ENCODE results near the gene BEAN1.

BEAN1 gene

GRCh38 chr16:66406534-66407221, 20.4 kb upstream of the BEAN1 start:
- Histone ChIP-seq H3K4me1 (ENCODE audit: control insufficient read depth, insufficient read depth, low read length) (no peaks in the 10 kb centered on the region), H3K27me3 (ENCODE audit: control insufficient read depth, insufficient read depth, low read length, poor library complexity, severe bottlenecking) (peaks cover 7% of the 10 kb centered on the region), H3K27ac (ENCODE audit: insufficient read depth, low read depth, low read length, poor library complexity, severe bottlenecking) (no peak overlapping the region), H3K36me3 (ENCODE audit: control insufficient read depth, insufficient read depth, low read length) (no peaks in the 10 kb centered on the region), H3K9me3 (ENCODE audit: control insufficient read depth, low read length) (no peaks in the 10 kb centered on the region), H3K4me3 (ENCODE audit: insufficient read depth, low read depth, low read length) (peak overlapping the region; percentile 59)
- 2% methylated on average over 35 of the region's 35 CpGs for WGBS, 2 experiments

DNA sequence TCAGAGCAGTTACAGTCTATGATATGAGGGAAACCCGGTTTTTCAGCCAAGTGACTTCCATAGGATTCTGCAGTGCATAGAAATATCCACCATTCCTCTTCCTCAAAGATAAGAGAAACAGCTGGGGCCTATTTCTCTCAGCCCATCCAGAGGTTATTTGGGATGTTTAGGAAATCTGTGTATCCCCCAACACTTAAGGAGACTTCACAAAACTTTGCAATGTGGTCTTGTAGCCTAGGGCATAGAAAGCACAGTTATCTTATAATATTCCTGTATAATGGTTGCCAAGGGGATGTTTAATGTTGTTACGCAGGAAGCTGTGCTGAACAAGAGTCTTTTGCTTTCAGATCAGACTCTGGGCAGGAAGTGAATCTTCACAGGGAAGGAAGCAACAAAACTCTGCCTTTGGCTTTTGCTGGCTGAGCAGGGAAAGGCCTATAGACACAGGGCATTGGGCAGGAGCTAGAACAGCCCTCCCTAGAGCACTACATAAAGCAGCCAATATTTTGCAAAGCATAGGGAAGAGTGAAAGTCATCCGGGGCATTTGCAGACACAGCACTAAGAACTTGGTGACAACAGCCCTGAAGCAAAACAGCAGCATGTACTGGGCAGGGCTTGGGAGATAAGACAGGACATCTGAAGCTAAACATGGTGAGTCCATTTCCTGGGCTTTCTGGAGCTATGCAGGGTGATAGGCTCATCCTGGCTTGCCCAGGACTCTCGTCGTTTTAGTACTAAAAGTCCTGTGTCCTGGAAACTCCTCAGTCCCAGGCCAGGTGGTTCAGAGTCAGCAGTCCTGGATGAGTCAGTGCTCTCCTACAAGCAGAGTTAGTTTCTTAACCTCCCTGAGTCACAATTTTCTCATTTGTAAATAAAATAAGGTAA, 18.7 kb upstream of the BEAN1 start:
- Histone ChIP-seq H3K4me3 (ENCODE audit: insufficient read depth, low read depth, low read length) (no peak overlapping the region), H3K9me3 (ENCODE audit: control insufficient read depth, low read length) (no peaks in the 10 kb centered on the region), H3K4me1 (ENCODE audit: control insufficient read depth, insufficient read depth, low read length) (no peaks in the 10 kb centered on the region), H3K27me3 (ENCODE audit: control insufficient read depth, insufficient read depth, low read length, poor library complexity, severe bottlenecking) (peaks cover 7% of the 10 kb centered on the region), H3K27ac (ENCODE audit: insufficient read depth, low read depth, low read length, poor library complexity, severe bottlenecking) (peak overlapping the region; percentile 78), H3K36me3 (ENCODE audit: control insufficient read depth, insufficient read depth, low read length) (no peaks in the 10 kb centered on the region)
- WGBS, 2 experiments: 72 to 76% methylated on average over 5 of the region's 5 CpGs

DNA sequence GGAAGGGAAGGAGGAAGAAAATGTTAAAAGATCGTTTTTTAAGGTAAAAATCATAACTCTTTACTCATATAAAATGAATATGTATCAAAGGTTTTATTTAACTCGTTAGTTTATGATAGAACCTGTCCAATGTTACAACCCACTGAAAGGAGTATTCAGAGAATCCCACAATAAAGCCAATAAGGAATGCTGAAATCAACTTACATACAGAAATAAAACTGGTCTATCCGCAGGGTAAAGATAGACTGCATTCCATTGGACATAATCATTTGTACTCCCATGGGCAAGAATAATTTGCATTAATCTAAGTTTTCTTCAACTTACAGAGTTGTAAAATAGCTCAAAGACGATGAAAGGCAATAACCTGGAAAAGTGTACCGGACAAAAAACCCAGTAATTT, 17.9 kb upstream of the BEAN1 start:
- Histone ChIP-seq H3K9me3 (ENCODE audit: control insufficient read depth, low read length) (no peaks in the 10 kb centered on the region), H3K27ac (ENCODE audit: insufficient read depth, low read depth, low read length, poor library complexity, severe bottlenecking) (no peak overlapping the region), H3K4me1 (ENCODE audit: control insufficient read depth, insufficient read depth, low read length) (no peaks in the 10 kb centered on the region), H3K36me3 (ENCODE audit: control insufficient read depth, insufficient read depth, low read length) (no peaks in the 10 kb centered on the region), H3K27me3 (ENCODE audit: control insufficient read depth, insufficient read depth, low read length, poor library complexity, severe bottlenecking) (peaks cover 7% of the 10 kb centered on the region), H3K4me3 (ENCODE audit: insufficient read depth, low read depth, low read length) (no peak overlapping the region)
- WGBS, 2 experiments: 89 to 94% methylated on average over 4 of the region's 5 CpGs

GRCh38 chr16:66412182-66412581, 14.9 kb upstream of the BEAN1 start:
- peaks cover under 1% of the 10 kb centered on the region for H3K27me3 ChIP-seq (ENCODE audit: control insufficient read depth, insufficient read depth, low read length, poor library complexity, severe bottlenecking)
- no peak overlapping the region for H3K27ac ChIP-seq (ENCODE audit: insufficient read depth, low read depth, low read length, poor library complexity, severe bottlenecking)
- no peaks in the 10 kb centered on the region for H3K9me3 ChIP-seq (ENCODE audit: control insufficient read depth, low read length)
- no peaks in the 10 kb centered on the region for H3K4me1 ChIP-seq (ENCODE audit: control insufficient read depth, insufficient read depth, low read length)
- H3K36me3 ChIP-seq (ENCODE audit: control insufficient read depth, insufficient read depth, low read length): no peaks in the 10 kb centered on the region
- H3K4me3 ChIP-seq (ENCODE audit: insufficient read depth, low read depth, low read length): no peak overlapping the region

- Histone ChIP-seq H3K4me3 (ENCODE audit: insufficient read depth, low read depth, low read length) (no peak overlapping the region), H3K36me3 (ENCODE audit: control insufficient read depth, insufficient read depth, low read length) (no peaks in the 10 kb centered on the region), H3K27me3 (ENCODE audit: control insufficient read depth, insufficient read depth, low read length, poor library complexity, severe bottlenecking) (no peaks in the 10 kb centered on the region), H3K9me3 (ENCODE audit: control insufficient read depth, low read length) (no peaks in the 10 kb centered on the region), H3K4me1 (ENCODE audit: control insufficient read depth, insufficient read depth, low read length) (no peaks in the 10 kb centered on the region), H3K27ac (ENCODE audit: insufficient read depth, low read depth, low read length, poor library complexity, severe bottlenecking) (no peak overlapping the region)
- 90 to 92% methylated on average over 1 of the region's 1 CpG for WGBS, 2 experiments
Measured at GRCh38 chr16:66414891-66415290, 12.2 kb upstream of the BEAN1 start.

DNA sequence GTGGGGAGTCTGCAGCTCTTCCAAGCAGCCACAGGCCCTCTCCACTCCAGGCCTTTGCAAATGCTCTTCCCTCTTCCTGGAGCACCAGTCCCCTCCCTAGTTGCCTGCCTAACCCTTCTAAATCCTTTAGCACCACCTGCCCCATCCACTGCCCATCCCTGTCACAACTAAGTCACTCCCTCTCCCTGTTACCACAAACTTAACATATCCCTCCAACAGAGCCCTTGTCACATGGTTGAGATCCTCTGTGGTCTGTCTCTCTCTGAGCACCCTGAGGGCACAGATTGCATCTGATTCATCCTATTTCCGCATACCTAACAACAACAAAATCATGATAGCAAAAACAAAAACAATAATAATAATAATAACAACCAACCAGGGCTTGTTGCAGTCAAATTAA, 11.0 kb upstream of the BEAN1 start:
- H3K36me3 ChIP-seq (ENCODE audit: control insufficient read depth, insufficient read depth, low read length): no peaks in the 10 kb centered on the region
- no peak overlapping the region for H3K4me3 ChIP-seq (ENCODE audit: insufficient read depth, low read depth, low read length)
- H3K4me1 ChIP-seq (ENCODE audit: control insufficient read depth, insufficient read depth, low read length): no peaks in the 10 kb centered on the region
- no peak overlapping the region for H3K27ac ChIP-seq (ENCODE audit: insufficient read depth, low read depth, low read length, poor library complexity, severe bottlenecking)
- no peaks in the 10 kb centered on the region for H3K27me3 ChIP-seq (ENCODE audit: control insufficient read depth, insufficient read depth, low read length, poor library complexity, severe bottlenecking)
- WGBS, 2 experiments: 100% methylated on average over 1 of the region's 1 CpG; no CpG with 5 or more reads in 1 of the 2 experiments
- no peaks in the 10 kb centered on the region for H3K9me3 ChIP-seq (ENCODE audit: control insufficient read depth, low read length)

DNA sequence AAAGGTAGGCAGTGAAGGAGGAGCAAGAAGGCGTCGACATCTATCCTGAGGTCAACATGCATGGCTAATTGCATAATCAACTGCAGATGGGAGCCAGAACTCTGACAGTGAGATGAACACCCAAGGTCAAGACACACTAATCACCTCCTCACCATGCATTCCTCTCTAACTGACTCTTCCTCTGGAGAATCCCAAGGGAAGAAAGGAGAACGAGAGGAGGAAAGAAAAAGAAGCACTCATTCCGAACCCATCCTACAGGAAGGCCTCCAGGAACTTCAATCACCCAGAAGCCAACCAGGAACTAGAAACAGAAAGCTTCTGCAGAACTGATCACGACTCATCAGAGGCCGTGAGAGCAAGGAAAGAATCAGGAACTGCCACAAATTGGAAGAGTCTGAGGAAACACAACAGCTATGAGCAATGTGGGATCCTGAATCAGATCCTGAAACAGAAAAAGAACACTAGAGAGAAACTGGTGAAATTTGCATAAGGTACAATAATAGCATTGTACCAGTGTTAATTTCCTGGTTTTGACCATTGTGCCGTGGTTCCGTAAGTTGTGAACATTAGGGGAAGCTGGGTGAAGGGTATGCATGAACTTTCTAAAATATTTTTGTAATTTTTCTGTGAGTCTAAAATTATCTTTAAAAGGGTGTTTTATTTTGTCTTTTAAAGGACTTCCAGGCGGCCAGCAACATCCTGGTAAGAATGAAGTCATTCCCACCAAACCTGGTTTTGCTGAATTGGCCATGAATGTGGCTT, 10.0 kb upstream of the BEAN1 start:
- H3K9me3 ChIP-seq (ENCODE audit: control insufficient read depth, low read length): no peaks in the 10 kb centered on the region
- H3K4me3 ChIP-seq (ENCODE audit: insufficient read depth, low read depth, low read length): no peak overlapping the region
- 91 to 94% methylated on average over 9 of the region's 9 CpGs for WGBS, 2 experiments
- no peak overlapping the region for H3K27ac ChIP-seq (ENCODE audit: insufficient read depth, low read depth, low read length, poor library complexity, severe bottlenecking)
- H3K36me3 ChIP-seq (ENCODE audit: control insufficient read depth, insufficient read depth, low read length): no peaks in the 10 kb centered on the region
- H3K4me1 ChIP-seq (ENCODE audit: control insufficient read depth, insufficient read depth, low read length): no peaks in the 10 kb centered on the region
- no peaks in the 10 kb centered on the region for H3K27me3 ChIP-seq (ENCODE audit: control insufficient read depth, insufficient read depth, low read length, poor library complexity, severe bottlenecking)

DNA sequence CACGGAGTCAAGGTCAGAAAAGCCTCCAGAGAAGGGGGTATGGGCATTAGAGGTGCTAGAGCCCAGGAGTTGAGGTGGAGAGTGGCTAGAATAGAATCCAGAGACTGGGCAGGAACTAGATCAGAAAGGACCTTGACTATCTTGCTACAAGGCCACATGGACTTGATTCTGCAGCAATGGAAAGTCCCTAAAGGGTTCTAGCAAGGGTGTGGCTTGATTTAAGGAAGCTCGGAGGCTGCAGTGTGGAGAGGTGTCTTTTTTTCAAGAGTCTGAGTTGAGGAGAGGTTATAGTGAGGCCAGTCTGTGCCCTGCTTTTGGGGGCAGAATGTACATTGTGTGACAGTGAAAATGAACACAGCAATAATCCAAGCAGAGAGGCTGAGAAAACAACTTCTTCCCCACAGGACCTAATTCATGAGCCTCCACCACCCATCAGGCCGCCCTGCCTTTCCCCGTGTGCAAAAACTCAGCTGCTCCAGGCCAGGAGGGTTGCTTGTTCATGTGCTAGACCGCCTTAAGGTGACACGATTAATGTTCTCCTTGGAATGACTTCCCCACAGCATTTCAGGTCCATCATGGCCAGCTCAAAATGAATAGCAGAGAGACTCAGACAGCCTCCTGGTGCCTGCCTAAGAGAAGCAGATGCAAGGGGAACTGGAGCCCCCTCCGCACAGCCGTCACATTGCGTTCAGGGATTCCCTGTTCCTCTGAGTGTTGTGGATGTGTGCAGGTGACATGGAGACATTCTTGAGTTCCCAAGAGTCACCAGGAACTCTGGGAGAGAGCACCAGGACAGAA, 8.7 kb upstream of the BEAN1 start:
- H3K27ac ChIP-seq (ENCODE audit: insufficient read depth, low read depth, low read length, poor library complexity, severe bottlenecking): no peak overlapping the region
- H3K4me1 ChIP-seq (ENCODE audit: control insufficient read depth, insufficient read depth, low read length): no peaks in the 10 kb centered on the region
- no peaks in the 10 kb centered on the region for H3K36me3 ChIP-seq (ENCODE audit: control insufficient read depth, insufficient read depth, low read length)
- no peaks in the 10 kb centered on the region for H3K9me3 ChIP-seq (ENCODE audit: control insufficient read depth, low read length)
- 92 to 94% methylated on average over 9 of the region's 9 CpGs for WGBS, 2 experiments
- H3K27me3 ChIP-seq (ENCODE audit: control insufficient read depth, insufficient read depth, low read length, poor library complexity, severe bottlenecking): no peaks in the 10 kb centered on the region
- H3K4me3 ChIP-seq (ENCODE audit: insufficient read depth, low read depth, low read length): no peak overlapping the region

- Histone ChIP-seq H3K27ac (ENCODE audit: insufficient read depth, low read depth, low read length, poor library complexity, severe bottlenecking) (no peak overlapping the region), H3K4me3 (ENCODE audit: insufficient read depth, low read depth, low read length) (no peak overlapping the region), H3K9me3 (ENCODE audit: control insufficient read depth, low read length) (no peaks in the 10 kb centered on the region), H3K27me3 (ENCODE audit: control insufficient read depth, insufficient read depth, low read length, poor library complexity, severe bottlenecking) (peaks cover 10% of the 10 kb centered on the region), H3K4me1 (ENCODE audit: control insufficient read depth, insufficient read depth, low read length) (no peaks in the 10 kb centered on the region), H3K36me3 (ENCODE audit: control insufficient read depth, insufficient read depth, low read length) (no peaks in the 10 kb centered on the region)
- WGBS, 2 experiments: 69 to 72% methylated on average over 3 of the region's 3 CpGs
Measured at GRCh38 chr16:66419527-66419926, 7.6 kb upstream of the BEAN1 start.

Data from ectodermal cell (in vitro differentiated cells).